Vagina (tissue), 2 donors: ENCODE measurements around the gene ARHGEF11. TPM values are rescaled to one million over a fixed set of nuclear protein-coding genes. Genes with fewer than 3 reads are reported as not detected.

ENCODE experiments used
- DNase-seq, 2 donors: peaks; one replicate each; pipeline ENCODE4 v3.0.0-alpha.2; 2017; ENCODE audit errors: extremely low spot score in 2 of 2
- H3K27ac ChIP-seq: fragments of 200-600 bp; sonication (generic); one replicate; pipeline ENCODE4 v1.5.1; 2019
- H3K27me3 ChIP-seq: fragments of 200-600 bp; sonication (generic); one replicate; pipeline ENCODE4 v1.5.1; 2019
- H3K36me3 ChIP-seq, 2 donors: fragments of 200-600 bp; sonication (generic); one replicate each; pipeline ENCODE4 v1.5.1; 2017 to 2019
- H3K4me1 ChIP-seq: fragments of 200-600 bp; sonication (generic); one replicate; pipeline ENCODE4 v1.5.1; 2019
- H3K4me3 ChIP-seq, 2 donors: fragments of 200-600 bp; sonication (generic); 1 replicate in 1 of 2; 2 replicates in 1 of 2; pipeline ENCODE4 v1.5.1; 2016 to 2019
- H3K9me3 ChIP-seq: fragments of 200-600 bp; sonication (generic); one replicate; pipeline ENCODE4 v1.5.1; 2019
- CTCF ChIP-seq, 3 experiments: fragments of 450-650 bp in 2 of 3; fragments of 200-600 bp in 1 of 3; sonication (generic) in 1 of 3; IDR thresholded peaks; one replicate each; pipeline ENCODE4 v1.5.1; 2017 to 2019; ENCODE audit warnings: antibody characterized with exemption in 3 of 3, mild to moderate bottlenecking in 2 of 3, moderate library complexity in 2 of 3
- POLR2A ChIP-seq, 2 donors: fragments of 450-650 bp; IDR thresholded peaks; one replicate each; pipeline ENCODE4 v1.6.1; 2017; ENCODE audit warnings: antibody characterized with exemption in 2 of 2, mild to moderate bottlenecking in 2 of 2, moderate library complexity in 2 of 2
- POLR2AphosphoS5 ChIP-seq, 2 donors: sonication (generic); formaldehyde crosslinking; IDR thresholded peaks; one replicate each; pipeline ENCODE4 v1.9.0; 2017; ENCODE audit warnings: antibody characterized with exemption in 2 of 2, mild to moderate bottlenecking in 2 of 2, low read depth in 1 of 2; ENCODE audit not compliant: insufficient read depth in 1 of 2
- intact Hi-C: fragments of 100-400 bp; cut with DNase I; formaldehyde crosslinking; loops from one replicate; pipeline ENCODE4 v1.15.1; 2023
- total RNA-seq: library from RNA; depleted of rRNA; stranded (reverse); fragments of >200 nt; gene quantifications from one replicate; pipeline ENCODE4 v1.2.3, GENCODE V29; 2016

The ARHGEF11 gene
- total RNA-seq, 1 donor from 2014 or later = 29.2 TPM

DNA sequence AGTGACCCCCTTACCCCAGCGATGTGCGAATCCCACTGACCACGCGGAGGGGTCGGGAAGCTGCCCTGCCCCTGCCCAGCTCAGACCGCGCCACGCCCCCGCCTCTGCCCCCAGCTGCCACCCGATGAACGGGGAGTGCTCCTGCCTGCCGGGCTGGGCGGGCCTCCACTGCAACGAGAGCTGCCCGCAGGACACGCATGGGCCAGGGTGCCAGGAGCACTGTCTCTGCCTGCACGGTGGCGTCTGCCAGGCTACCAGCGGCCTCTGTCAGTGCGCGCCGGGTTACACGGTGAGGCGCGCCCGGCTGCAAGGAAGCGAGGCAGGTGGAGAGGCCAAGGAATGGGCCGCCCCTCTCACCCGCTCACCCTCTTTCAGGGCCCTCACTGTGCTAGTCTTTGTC is 137.0 kb downstream of the ARHGEF11 start:
- H3K4me3 ChIP-seq = no peak overlapping the region
- H3K36me3 ChIP-seq = peaks cover 0 to 13% of the 10 kb centered on the region in 2 donors
- TF ChIP-seq POLR2AphosphoS5 (IDR thresholded peaks at IDR 0.05; ENCODE audit: insufficient read depth in 1 of 2, low read depth in 1 of 2) (no peak), CTCF (IDR thresholded peaks at IDR 0.05) (no peak), POLR2A (IDR thresholded peaks at IDR 0.05) (no peak)
- no peaks in the 10 kb centered on the region for H3K9me3 ChIP-seq
- H3K4me1 ChIP-seq = peaks cover 26% of the 10 kb centered on the region
- DNase-seq = no peak
- no peaks in the 10 kb centered on the region for H3K27me3 ChIP-seq
- intact Hi-C loops = no loop called here
- H3K27ac ChIP-seq = no peak overlapping the region

DNA sequence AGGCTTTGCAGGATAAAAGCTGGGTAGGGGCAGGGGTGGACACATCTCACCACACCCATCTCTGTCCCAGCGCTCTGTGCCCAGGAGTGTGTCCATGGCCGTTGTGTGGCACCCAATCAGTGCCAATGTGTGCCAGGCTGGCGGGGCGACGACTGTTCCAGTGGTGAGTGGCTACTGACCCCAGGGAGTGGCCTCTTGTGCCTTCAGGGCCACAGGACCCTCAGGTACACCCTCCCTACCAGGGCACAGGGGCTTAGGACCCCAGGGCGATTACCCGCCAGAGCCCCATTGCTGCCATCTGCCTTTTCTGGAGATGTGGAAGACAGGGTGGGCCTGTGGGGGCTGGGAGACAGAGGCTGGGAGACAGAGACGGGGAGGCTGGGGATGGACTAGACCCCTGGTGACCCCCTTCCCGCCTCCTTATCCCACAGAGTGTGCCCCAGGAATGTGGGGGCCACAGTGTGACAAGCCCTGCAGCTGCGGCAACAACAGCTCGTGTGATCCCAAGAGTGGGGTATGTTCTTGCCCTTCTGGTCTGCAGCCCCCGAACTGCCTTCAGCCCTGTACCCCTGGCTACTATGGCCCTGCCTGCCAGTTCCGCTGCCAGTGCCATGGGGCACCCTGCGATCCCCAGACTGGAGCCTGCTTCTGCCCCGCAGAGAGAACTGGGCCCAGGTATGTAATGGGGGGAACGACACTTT is 139.2 kb downstream of the ARHGEF11 start:
- Histone ChIP-seq H3K36me3 (no peaks in the 10 kb centered on the region), H3K4me3 (no peak overlapping the region), H3K27ac (no peak overlapping the region), H3K27me3 (no peaks in the 10 kb centered on the region), H3K9me3 (no peaks in the 10 kb centered on the region), H3K4me1 (peaks cover 36% of the 10 kb centered on the region)
- no peak for TF ChIP-seq POLR2AphosphoS5 (IDR thresholded peaks at IDR 0.05; ENCODE audit: insufficient read depth in 1 of 2, low read depth in 1 of 2)
- intact Hi-C loops = no loop called here
- DNase-seq = no peak

DNA sequence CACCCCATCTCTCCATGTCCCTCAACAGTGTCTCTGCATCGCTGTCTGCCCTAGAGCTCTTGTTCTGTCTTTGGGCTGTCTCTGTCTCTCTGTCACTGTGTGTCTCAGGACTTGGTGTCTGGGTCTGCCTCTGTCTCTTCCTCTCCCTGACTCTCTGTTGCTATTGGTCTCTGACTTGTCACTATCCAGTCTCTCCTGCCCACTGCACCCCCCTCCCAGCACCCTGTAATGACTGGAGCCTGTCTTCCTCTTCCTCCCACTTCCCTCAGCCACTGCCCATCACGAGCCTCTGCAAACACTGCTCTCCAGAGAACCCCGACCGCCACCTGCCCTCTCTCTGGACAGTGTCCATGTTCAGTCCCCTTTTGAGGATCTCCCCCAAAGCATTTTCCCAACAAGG is 139.9 kb downstream of the ARHGEF11 start:
- peaks cover 42% of the 10 kb centered on the region for H3K4me1 ChIP-seq
- intact Hi-C loops = no loop called here
- no peaks in the 10 kb centered on the region for H3K9me3 ChIP-seq
- no peaks in the 10 kb centered on the region for H3K27me3 ChIP-seq
- no peaks in the 10 kb centered on the region for H3K36me3 ChIP-seq
- DNase-seq = no peak
- no peak overlapping the region for H3K27ac ChIP-seq
- TF ChIP-seq CTCF (IDR thresholded peaks at IDR 0.05) = no peak
- no peak overlapping the region for H3K4me3 ChIP-seq

DNA sequence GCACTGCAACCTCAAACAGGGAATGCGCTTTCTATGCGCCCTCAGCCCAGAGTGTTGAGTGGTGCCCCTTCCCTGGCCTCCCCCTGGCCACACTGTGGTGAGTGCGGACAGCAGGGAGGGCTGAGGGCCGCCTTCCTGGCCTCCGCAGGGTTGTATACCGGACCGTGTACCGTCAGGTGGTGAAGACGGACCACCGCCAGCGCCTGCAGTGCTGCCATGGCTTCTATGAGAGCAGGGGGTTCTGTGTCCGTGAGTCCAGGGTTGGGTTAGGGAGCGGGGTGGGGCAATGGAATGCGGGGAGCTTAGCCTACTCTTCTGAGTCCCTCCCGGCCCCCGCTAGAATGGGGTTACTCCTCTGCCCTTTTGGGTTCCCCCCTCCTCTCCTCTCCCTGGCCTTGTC is 140.4 kb downstream of the ARHGEF11 start:
- Histone ChIP-seq H3K4me1 (peaks cover 47% of the 10 kb centered on the region), H3K9me3 (no peaks in the 10 kb centered on the region), H3K36me3 (no peaks in the 10 kb centered on the region), H3K27me3 (no peaks in the 10 kb centered on the region), H3K27ac (no peak overlapping the region), H3K4me3 (no peak overlapping the region)
- no peak for TF ChIP-seq POLR2A (IDR thresholded peaks at IDR 0.05)
- no peak for TF ChIP-seq CTCF (IDR thresholded peaks at IDR 0.05)
- TF ChIP-seq POLR2AphosphoS5 (IDR thresholded peaks at IDR 0.05; ENCODE audit: insufficient read depth in 1 of 2, low read depth in 1 of 2) = no peak
- intact Hi-C loops = no loop called here
- DNase-seq = no peak

GRCh38 chr1:156904187-156904959 is 141.2 kb downstream of the ARHGEF11 start:
- no peak overlapping the region for H3K4me3 ChIP-seq
- intact Hi-C loops = no loop called here
- H3K36me3 ChIP-seq = no peaks in the 10 kb centered on the region
- DNase-seq = no peak
- H3K27me3 ChIP-seq = no peaks in the 10 kb centered on the region
- no peaks in the 10 kb centered on the region for H3K9me3 ChIP-seq
- no peak for TF ChIP-seq CTCF (IDR thresholded peaks at IDR 0.05)
- no peak for TF ChIP-seq POLR2AphosphoS5 (IDR thresholded peaks at IDR 0.05; ENCODE audit: insufficient read depth in 1 of 2, low read depth in 1 of 2)
- TF ChIP-seq POLR2A (IDR thresholded peaks at IDR 0.05) = no peak
- peaks cover 55% of the 10 kb centered on the region for H3K4me1 ChIP-seq
- H3K27ac ChIP-seq = no peak overlapping the region
